ENCODE results near the gene FGF3. TPM values are rescaled to one million over a fixed set of nuclear protein-coding genes. Genes with fewer than 3 reads are reported as not detected.

Gene FGF3
- total and polyA plus RNA-seq, 10 of the 15 experiments (the other 5 are each of a cell fraction or from before 2014, with no cell fraction given) = not detected

DNA sequence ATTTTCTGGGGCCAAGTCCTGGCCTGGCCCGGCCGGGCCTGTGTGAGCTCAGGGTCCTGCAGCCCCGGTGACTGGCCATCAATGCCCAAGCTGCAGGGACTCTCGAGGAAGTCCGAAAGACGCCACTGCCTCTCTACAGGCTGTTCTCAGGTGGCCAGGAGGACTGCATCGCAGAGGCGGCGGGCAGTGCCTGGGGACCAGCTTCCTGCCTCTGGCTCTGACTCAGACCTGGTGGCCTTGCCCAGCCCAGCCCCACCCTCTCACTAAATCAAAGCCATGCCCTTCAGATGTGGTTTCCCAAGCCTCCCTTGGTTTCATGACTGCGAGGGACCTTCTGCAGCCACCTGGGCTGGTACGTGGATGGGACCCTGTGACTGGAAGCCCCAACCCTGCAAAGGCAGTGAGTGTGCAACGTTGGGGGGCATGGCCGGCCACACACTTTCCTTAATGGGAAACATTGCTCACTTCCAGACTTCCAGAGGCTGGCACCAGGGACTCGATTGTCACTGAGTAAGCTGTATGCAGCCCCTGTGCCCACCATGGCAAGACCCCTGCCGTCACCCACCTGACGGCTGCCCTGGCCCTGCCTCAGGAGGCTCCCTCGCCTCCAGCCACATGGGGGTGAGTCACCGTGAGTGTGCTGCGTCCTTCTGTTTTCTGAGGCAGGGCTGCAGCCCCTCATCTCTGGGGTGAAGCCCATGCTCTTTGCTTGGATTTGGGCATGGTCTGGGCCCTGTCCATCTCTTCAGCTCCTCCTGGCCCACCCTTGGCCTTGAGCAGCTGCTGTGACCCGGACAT, 6.0 kb upstream of the FGF3 start:
- Histone ChIP-seq H3K79me2 (ENCODE audit: control insufficient read depth, insufficient read depth, low read length) (no peaks in the 10 kb centered on the region), H3K27me3 (replicated peaks in 1 of 2; ENCODE audit: control insufficient read depth in 2 of 2, insufficient read depth in 2 of 2, low read length in 1 of 2) (peaks cover 0 to 5% of the 10 kb centered on the region in 2 experiments; a peak in 2 of 4 replicates), H3K36me3 (ENCODE audit: control insufficient read depth in 2 of 2, insufficient read depth in 2 of 2, low read length in 1 of 2) (no peaks in the 10 kb centered on the region), H3K9me3 (replicated peaks; ENCODE audit: control insufficient read depth, insufficient read depth, low read length) (no peaks in the 10 kb centered on the region), H3K4me1 (ENCODE audit: control insufficient read depth, insufficient read depth, low read length) (no peaks in the 10 kb centered on the region), H3K4me2 (ENCODE audit: control insufficient read depth, insufficient read depth) (no peak overlapping the region), H3K4me3 (no peak overlapping the region), H4K20me1 (ENCODE audit: control insufficient read depth, insufficient read depth) (no peaks in the 10 kb centered on the region), H3K9ac (ENCODE audit: control insufficient read depth, insufficient read depth, low read length) (no peak overlapping the region), H2AFZ (ENCODE audit: control insufficient read depth, low read depth, low read length) (no peak overlapping the region), H3K27ac (ENCODE audit: control insufficient read depth, insufficient read depth) (no peak overlapping the region)
- ChIA-PET CTCF (no interaction called here), POLR2A (no interaction called here), SMC1A (ENCODE audit: uncharacterized antibody, unreplicated experiment) (no interaction called here), RAD21 (ENCODE audit: unreplicated experiment) (no interaction called here)
- ATAC-seq (no peak), FAIRE-seq (no peak), DNase-seq (ENCODE audit: low read depth, low spot score) (no peak)
- WGBS (ENCODE audit: insufficient coverage, insufficient replicate concordance, low lambda C conversion rate, missing lambda C conversion rate) = 29% methylated on average over 20 of the region's 20 CpGs
- in situ Hi-C loops (cut with MboI) = no loop called here
- intact Hi-C loops (cut with micrococcal nuclease; ENCODE audit: unreplicated experiment) = no loop called here
- no TSS peak for BruUV-seq (replicated peaks)
- TF ChIP-seq TCF3 (IDR thresholded peaks at IDR 0.05; ENCODE audit: borderline replicate concordance, insufficient read depth, low read depth, low read length) (no peak), RB1 (IDR thresholded peaks at IDR 0.05; ENCODE audit: borderline replicate concordance) (no peak)
- TF ChIP-seq, protein P1, sequence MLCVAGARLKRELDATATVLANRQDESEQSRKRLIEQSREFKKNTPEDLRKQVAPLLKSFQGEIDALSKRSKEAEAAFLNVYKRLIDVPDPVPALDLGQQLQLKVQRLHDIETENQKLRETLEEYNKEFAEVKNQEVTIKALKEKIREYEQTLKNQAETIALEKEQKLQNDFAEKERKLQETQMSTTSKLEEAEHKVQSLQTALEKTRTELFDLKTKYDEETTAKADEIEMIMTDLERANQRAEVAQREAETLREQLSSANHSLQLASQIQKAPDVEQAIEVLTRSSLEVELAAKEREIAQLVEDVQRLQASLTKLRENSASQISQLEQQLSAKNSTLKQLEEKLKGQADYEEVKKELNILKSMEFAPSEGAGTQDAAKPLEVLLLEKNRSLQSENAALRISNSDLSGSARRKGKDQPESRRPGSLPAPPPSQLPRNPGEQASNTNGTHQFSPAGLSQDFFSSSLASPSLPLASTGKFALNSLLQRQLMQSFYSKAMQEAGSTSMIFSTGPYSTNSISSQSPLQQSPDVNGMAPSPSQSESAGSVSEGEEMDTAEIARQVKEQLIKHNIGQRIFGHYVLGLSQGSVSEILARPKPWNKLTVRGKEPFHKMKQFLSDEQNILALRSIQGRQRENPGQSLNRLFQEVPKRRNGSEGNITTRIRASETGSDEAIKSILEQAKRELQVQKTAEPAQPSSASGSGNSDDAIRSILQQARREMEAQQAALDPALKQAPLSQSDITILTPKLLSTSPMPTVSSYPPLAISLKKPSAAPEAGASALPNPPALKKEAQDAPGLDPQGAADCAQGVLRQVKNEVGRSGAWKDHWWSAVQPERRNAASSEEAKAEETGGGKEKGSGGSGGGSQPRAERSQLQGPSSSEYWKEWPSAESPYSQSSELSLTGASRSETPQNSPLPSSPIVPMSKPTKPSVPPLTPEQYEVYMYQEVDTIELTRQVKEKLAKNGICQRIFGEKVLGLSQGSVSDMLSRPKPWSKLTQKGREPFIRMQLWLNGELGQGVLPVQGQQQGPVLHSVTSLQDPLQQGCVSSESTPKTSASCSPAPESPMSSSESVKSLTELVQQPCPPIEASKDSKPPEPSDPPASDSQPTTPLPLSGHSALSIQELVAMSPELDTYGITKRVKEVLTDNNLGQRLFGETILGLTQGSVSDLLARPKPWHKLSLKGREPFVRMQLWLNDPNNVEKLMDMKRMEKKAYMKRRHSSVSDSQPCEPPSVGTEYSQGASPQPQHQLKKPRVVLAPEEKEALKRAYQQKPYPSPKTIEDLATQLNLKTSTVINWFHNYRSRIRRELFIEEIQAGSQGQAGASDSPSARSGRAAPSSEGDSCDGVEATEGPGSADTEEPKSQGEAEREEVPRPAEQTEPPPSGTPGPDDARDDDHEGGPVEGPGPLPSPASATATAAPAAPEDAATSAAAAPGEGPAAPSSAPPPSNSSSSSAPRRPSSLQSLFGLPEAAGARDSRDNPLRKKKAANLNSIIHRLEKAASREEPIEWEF (IDR thresholded peaks at IDR 0.05; ENCODE audit: insufficient replicate concordance, low read depth, low read length) = no peak
- TF ChIP-seq, protein P2, sequence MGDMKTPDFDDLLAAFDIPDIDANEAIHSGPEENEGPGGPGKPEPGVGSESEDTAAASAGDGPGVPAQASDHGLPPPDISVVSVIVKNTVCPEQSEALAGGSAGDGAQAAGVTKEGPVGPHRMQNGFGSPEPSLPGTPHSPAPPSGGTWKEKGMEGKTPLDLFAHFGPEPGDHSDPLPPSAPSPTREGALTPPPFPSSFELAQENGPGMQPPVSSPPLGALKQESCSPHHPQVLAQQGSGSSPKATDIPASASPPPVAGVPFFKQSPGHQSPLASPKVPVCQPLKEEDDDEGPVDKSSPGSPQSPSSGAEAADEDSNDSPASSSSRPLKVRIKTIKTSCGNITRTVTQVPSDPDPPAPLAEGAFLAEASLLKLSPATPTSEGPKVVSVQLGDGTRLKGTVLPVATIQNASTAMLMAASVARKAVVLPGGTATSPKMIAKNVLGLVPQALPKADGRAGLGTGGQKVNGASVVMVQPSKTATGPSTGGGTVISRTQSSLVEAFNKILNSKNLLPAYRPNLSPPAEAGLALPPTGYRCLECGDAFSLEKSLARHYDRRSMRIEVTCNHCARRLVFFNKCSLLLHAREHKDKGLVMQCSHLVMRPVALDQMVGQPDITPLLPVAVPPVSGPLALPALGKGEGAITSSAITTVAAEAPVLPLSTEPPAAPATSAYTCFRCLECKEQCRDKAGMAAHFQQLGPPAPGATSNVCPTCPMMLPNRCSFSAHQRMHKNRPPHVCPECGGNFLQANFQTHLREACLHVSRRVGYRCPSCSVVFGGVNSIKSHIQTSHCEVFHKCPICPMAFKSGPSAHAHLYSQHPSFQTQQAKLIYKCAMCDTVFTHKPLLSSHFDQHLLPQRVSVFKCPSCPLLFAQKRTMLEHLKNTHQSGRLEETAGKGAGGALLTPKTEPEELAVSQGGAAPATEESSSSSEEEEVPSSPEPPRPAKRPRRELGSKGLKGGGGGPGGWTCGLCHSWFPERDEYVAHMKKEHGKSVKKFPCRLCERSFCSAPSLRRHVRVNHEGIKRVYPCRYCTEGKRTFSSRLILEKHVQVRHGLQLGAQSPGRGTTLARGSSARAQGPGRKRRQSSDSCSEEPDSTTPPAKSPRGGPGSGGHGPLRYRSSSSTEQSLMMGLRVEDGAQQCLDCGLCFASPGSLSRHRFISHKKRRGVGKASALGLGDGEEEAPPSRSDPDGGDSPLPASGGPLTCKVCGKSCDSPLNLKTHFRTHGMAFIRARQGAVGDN (IDR thresholded peaks at IDR 0.05) = no peak
- TF ChIP-seq, protein P3, sequence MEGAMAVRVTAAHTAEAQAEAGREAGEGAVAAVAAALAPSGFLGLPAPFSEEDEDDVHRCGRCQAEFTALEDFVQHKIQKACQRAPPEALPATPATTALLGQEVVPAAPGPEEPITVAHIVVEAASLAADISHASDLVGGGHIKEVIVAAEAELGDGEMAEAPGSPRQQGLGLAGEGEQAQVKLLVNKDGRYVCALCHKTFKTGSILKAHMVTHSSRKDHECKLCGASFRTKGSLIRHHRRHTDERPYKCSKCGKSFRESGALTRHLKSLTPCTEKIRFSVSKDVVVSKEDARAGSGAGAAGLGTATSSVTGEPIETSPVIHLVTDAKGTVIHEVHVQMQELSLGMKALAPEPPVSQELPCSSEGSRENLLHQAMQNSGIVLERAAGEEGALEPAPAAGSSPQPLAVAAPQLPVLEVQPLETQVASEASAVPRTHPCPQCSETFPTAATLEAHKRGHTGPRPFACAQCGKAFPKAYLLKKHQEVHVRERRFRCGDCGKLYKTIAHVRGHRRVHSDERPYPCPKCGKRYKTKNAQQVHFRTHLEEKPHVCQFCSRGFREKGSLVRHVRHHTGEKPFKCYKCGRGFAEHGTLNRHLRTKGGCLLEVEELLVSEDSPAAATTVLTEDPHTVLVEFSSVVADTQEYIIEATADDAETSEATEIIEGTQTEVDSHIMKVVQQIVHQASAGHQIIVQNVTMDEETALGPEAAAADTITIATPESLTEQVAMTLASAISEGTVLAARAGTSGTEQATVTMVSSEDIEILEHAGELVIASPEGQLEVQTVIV (IDR thresholded peaks at IDR 0.05; ENCODE audit: borderline replicate concordance, partially characterized antibody) = no peak
